Stimulated activated CD4-positive, alpha-beta T cell treated with anti-CD3 and anti-CD28 coated beads, TNF-alpha, amount 100 ng/mL, for 4 hours (primary cell): ENCODE data around the gene MRGPRF.
"Not testable (repeated sequence)": the region's sequence is repeated elsewhere in the genome, so short reads cannot be mapped to it uniquely, and the experiment has no call there.

ENCODE experiments used
- DNase-seq, 3 experiments: peaks; one replicate each; pipeline ENCODE4 v3.0.0-alpha.2; 2020; ENCODE audit warnings: low read depth in 3 of 3

The MRGPRF gene

DNA sequence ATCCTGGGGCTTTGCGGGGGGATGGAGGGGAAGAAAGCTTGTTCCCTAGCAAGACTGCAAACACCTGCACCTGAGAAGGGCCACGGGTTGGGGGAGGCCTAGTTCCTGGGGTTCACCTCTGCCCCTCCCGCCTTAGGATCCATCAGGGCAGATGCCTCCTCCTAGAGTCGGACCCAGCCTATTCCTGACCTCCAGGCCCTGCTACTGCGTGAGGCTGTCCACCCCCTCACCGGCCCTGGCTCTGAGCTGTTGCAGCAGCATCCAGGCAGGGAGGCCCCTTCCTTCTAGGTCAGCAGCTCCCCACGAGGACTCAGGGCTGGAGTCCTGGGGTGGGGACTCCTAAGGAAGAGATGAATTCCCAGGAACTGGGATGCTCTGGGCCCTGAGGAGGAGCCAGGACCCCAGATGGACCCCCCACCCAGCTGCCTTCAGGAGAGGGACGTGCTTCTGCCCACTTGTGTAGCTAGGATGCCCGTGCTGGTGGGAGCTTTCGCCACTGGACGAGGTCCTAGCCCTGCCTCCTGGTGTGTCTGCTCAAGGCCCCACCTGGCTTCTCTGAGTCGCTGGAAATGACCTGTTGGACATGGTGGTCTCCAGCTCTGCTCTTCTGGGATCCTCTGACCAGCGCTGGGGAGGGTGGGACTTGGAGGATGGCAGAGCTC lies 10.3 kb downstream of the MRGPRF start:
- no peak for DNase-seq

DNA sequence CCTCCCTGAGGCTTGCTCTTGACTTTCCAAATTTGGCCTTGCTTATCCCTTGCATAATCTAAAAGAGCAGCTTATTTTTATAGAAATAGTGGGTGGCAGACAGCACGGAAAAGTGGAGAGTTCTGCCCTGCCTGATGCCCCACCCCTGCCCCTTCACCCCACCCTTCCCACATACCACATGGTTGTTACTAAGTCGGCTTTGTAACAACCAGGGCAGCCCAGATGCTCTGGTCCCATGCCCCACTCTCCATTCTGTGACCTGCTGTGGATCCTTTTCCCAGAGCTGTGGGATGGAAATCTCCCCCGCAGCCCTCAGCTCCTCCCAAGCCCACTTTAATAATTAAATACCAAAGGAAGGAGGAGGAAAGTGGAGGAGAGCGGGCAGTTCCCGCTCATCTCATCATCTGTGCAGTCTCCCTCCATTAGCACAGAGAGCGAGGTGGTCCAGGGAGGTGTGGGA lies 10.9 kb downstream of the MRGPRF start:
- DNase-seq = no peak

DNA sequence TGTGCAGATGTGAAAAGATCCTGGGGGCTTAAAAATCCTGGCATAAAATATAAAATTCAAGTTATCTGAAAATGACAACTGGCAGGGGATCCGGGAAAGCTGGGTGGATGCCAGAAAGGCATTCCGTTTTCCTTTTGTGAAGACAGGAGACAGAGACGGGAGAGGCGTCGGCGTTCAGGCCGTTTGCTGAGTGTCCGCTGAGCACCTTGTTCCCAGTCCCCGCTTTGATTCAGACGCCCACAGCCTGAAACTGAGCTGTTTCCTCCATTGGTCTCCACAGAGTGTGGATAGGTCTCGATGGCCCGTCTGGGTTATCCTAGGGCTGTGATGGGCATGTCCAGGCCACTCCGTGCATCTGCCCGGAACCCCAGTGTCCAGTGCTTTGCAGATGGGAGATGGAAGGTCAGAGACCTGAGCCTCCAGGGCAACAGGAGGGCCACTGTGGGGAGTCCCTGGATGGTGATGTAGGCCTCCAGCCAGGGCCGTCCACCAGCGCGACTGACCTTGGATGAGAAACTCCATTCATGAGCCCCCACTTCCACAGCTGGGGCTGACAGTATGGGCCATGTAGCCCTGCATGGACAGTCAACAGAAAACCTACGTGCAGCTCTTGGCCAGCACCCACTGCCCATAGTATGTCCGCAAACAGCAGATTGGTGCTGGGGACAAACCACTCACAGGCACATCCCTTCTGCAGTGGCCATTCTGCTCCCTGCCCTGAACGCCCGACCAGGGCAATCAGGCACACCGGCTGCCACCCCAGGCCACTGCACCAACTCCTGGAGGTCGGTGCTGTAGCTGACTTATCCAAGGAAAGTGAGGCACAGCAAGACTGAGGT lies 11.6 kb downstream of the MRGPRF start:
- no peak for DNase-seq

DNA sequence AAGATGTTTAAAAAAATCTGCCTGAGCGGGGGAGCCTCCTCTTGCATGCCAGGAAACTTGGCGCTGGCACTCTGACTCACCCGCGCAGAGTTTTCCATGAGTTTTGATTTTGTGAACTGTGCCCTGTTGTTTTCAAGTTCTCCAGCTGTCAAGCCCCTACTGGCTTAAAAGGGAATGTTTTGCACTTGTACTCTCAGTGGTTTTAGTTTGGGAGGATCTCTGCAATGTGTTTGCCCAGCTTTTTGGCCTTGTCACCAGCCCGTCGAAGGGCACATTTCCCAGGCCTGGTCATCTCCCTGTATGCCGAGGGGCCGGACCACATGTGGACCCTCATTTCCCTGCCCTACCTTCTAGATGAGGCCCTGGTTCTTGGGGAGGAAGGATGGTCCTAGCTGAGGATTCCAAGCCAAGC lies 12.2 kb downstream of the MRGPRF start:
- no peak for DNase-seq

DNA sequence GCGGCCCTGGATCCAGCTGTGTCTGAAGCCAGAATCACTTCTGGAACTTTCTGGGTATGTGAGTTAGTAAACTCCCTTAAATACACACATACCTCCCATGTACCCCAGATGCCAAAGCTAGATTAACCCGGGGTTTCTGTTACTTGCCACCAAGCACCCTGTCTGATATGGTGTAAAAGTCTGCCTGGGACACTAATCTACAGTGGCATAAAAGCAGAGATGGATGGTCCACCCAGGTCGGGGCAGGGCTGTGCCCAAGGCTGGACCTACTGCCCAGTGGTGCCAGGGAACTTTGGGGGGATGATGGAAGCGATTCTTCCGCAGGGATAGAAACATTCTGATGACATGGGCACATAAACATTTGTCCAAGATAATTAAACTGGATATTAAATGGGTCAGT lies 12.7 kb downstream of the MRGPRF start:
- DNase-seq = no peak

DNA sequence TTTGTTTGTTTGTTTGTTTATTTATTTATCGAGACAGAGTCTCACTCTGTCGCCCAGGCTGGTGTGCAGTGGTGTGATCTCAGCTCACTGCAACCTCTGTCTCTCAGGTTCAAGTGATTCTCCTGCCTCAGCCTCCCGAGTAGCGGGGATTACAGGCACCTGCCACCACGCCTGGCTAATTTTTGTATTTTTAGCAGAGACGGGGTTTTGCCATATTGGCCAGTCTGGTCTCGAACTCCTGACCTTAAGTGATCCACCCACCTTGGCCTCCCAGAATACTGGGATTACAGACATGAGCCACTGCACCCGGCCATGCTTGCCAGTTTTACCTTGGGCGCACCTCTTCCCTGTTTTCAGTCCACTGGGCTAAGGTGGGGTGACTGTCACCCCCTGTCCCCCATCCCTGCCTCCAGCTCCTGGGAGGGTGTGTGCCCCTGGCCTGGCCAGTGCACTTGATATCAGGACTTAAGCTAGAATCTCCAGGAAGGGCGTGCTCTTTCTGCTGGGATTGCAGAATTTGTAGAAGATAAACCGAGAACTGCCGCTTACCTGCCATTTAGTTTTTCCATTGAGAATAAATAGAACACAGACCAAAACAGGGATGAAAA lies 13.2 kb downstream of the MRGPRF start:
- not testable (repeated sequence) for DNase-seq

DNA sequence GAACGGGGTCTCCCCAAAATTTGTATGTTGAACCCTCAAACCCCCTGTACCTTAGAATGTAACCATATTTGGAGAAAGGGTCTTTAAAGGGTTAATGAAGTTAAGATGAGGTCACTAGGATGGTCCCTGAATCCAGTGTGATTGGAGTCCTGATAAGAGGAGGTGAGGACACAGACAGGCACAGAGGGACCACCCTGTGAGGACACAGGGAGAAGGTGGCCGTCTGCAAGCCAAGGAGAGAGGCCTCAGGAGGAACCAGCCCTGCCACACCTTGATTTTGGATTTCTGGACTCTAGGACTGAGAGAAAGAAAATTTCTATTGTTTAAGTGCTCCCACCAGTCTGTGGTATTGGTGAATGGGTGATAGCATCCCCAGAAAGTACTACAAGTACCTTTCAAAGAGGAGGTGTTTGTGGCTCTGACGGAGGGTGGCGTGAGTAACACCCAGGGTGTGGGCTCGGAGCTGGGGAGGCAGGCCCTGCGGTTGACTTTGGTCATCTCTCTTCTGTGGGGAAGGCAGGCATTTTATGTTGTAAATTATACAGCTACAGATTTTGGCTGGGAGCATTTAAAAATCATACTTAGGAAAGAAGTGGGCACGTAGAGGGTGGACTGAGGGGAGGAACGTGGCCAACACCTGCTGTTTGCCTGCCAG lies 13.8 kb downstream of the MRGPRF start:
- DNase-seq = no peak

DNA sequence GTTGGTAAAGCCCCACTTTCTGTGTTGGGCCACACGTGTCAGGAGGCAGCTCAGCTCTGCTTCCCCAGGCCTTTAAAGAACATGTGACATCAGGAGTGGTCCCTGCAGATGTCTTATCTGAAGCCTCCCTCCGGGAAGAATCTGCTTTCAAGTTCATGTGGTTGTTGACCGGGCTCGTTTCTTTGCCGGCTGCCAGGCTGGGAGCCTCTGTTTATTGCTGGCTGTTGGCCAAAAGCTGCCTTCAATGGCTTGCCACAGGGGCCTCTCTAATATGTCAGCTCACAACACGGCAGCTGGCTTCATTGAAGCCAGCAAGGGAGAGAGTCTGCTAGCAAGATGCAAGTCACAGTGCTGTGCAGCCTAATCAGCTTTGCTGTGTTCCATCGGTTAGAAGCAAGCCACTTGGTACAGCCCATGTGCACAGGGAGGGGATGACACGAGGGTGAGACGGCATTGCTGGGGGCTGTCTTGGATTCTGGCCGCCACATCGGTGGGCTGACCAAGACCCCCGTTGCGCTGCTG lies 14.6 kb downstream of the MRGPRF start:
- DNase-seq = no peak

DNA sequence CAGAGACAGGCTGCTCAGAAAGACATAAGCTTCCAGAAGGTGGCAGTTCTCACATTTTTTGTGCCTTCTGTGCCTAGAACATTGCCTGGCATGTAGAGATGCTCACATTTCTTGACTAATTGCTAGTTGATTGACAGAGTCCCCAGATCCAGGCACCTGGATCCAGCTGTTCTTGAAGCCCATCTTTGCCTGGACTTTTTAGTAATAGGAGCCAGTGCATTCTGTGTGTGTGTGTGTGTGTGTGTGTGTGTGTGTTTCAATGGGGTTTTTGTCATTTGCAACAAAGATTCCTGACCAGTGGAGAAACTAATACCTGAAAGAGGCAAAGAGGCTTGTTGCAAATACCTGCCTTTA lies 15.1 kb downstream of the MRGPRF start:
- DNase-seq = no peak

DNA sequence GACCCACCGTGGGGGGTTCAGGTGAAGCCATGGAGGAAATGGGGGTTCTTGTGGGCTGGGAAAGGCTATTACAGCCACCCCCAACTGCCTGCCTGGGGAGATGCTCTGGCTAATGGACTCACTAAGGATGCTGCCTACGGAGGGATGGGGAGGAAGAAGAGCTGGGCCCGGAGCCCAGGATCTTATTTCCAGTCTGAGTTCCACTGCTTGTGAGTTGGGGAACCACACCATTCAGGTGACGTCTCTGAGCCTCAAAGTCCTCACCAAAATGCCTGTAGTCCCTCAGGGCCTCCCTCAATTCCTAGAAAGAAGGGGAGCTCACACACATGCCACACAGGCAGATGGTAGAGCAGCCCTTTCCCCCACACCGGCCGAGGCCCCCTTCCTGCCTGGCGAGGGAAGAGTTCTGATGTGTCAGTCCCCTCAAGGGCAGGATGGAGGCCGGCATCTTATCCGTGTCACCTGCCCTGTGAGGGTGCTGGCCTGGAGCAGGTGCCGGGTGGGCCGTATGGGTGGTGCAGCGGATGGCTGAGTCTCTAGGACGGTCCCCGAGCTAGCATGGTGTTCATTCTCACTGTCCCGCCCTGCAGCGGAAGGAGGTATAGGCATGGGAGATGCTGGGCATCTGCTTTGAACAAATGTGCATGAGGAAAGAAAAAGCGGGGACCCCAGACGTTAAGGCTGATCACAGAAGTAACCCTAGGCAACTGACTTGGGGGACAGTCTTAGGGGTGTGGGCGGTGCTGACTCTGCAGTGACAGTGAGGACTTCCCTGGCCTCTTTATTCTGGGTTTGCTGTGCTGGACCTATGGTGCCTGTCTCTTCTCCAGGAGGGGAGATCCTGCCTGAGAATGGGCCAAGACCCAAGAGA lies 15.7 kb downstream of the MRGPRF start:
- DNase-seq = no peak

DNA sequence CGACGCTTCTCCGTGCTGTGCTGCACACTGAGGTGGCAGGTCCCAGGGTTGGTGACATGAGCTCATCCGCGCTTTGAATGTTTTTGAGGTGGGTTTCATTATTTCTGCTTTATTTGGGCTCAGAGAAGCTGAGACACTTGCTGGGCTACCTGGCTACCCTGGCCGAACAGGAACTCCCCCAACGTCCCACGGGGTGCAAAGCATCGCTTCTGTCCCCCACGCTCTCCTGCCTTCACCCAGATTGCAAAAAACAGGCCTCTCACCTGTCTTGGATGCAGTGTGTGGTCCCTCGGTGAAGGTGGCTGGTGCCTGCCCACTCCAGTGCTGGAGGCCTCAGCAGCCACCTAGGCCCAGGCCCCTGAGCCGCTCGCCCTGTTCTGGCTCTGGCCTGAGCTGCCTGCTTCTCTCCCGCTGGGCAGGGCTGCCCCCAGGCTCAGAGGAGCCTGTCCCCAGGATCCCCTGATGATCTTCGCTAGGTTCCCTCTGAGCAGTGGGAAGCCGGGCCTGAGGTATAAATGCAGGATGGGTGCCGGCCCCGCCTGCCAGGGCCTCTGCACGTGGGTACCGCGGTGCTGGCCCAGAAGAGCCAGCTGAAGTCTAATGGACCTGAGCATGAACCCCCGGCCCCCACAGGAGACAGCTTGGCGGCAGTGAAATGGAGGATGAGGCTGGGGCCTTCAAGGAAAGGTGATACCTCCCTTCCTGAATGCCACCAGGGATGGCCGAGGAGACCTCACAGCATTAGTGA lies 16.5 kb downstream of the MRGPRF start:
- DNase-seq = no peak

DNA sequence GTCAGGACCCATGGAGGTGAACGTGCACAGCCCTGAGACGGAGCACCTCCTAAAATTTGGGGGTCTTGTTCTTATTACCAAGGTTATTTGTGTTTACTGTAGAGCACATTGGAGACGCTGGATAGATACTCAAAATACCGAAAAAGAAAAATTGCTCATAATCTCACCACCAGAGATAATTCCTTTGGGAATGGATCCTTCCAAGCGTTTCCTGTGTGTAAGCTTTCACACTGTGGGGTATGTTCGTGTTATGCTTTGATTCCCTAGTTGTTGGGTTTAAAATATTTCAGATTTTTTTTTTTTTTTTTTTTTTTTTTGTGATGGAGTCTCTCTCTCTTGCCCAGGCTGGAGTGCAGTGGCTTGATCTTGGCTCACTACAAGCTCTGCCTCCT lies 18.2 kb downstream of the MRGPRF start:
- no peak for DNase-seq

DNA sequence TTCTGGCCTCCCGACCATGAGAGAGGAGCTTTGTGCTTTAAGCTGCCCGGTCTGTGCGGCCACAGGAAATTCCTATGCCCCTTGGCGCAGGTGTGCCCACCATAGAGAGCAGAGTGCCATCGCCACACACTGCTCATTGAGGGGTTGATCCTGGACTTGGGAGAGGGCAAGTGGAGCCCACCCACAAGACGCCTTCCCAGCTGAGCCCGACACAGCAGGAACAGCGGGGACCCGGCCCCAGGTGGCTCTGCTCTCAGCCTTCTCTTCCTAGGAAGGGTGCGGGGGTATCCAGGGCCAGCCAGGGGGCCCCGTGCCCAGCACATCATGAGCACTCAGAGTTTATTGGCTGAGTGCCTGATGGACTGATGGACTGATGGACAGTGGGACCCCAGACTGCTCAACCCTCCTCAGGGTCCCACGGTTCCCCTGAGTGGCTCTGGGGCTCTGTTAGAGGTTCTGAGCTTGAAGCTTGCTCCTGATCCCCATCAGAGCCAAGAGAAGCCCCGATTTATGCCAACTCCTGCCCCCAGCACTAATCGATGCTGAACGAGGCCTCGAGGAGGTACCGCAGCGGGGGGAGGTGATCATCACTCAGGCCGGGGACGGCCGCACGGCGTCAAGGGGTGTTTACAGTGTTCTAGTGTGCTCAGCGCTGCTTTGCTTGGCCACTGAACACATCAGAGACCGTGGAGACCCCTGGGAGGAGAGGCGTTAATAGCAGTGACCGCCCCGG lies 18.7 kb downstream of the MRGPRF start:
- DNase-seq = no peak

DNA sequence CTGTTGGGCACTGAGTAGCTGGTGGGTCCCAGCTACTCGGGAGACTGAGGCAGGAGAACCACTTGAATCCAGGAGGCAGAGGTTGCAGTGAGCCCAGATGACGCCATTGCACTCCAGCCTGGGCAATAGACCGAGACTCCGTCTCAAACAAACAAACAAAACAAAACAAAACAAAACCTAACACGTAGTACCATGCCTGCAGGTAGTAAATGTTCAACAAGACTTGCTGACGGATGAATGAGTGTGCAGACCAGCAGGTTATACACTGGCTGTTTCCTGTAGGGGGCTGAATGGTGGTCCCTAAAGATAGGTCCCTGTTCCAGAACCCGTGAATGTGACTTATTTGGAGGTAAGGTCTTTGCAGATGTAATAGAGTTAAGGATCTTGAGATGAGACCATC lies 19.5 kb downstream of the MRGPRF start:
- DNase-seq = no peak

DNA sequence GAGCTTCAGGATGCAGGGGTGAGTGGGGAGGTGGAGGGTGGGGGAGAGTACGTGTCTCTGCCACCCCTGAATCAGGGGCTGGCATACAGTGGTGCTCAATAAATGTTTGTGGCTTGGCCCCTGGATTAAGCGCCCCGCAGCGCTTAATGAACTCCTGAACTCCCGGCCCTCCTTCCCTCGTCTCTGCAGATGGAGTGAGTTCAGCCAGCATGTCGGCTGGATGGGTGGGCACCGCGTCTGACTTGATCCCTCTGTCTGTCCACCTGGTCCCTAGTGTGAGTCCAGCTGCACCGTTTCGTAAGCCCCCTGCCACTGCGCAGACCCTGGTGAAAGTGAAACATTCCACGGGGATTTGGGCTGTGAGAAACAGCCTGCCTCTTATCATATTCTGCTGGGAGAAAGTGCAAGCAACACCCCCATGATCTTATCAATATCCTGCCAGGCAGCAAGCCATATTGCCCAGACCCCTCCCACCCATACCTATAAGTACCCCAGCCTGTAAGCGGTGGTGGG lies 20.2 kb downstream of the MRGPRF start:
- DNase-seq = no peak

DNA sequence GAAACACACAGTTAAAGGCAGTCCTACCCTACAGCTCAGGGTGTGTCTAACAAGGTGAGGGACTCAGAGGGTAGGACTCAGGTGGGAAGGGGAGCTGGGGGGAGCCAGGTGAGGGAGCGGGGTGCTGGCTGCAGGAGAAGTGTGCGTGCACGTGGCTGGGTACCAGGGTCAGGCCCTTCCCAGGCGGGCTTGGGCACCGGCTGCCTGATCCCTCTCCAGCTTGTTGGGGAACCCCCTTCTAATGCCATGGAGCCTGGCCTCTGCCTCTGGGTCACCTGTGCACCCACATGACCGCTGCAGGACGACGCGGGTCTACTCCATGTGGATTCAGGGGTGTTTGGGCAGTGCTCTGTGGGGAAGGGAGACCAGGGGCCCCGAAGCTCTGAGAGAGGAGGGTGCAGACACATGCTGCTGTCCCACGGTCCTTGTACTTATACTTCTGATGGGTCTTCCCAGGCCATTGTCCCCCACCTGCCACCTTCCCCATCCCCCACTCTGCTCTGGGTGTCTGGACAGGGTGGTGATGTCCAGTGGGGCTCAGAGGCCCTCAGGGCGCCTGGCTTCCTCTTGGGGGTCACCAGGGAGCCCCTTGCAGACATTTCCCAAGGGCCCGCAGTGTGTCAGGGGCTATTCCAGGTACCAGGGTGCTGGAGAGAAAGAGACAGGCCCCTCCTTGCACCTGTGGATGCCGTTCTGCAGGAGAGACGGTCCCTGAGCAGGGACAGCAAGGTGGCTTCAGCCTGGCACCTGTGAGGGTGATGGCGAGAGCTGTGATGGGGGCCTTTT lies 21.9 kb downstream of the MRGPRF start:
- no peak for DNase-seq

DNA sequence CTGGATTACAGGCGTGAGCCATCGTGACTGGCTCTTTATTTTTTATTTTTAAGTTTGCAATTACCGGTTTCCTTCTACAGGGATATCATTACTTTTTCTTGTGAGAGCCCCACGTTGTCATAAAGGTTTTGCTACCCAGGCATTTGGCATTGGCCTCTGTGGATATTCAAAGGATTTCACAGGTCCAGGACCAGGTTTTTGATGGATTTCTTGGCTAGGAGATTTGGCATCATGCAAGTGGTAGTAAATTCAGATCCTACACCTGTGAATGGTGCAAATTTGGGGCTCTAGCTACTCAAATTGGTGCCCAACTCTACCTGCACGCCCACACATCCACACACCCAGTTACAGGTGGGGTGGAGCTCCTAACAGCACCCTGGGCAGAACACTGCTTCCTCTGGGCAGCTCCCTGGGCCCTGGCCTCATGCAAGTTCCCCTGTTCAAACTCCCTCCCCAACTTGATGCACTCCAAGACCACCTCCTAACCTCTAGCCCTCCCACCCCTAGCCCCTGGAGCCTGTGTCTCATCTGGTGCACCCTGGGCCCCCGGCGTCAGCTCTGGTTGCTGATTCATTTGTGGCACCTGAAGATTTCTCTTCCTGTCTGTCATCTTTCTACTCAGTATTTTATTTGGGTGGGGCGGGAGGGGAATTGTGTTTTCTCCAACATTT lies 23.0 kb downstream of the MRGPRF start:
- DNase-seq = no peak

DNA sequence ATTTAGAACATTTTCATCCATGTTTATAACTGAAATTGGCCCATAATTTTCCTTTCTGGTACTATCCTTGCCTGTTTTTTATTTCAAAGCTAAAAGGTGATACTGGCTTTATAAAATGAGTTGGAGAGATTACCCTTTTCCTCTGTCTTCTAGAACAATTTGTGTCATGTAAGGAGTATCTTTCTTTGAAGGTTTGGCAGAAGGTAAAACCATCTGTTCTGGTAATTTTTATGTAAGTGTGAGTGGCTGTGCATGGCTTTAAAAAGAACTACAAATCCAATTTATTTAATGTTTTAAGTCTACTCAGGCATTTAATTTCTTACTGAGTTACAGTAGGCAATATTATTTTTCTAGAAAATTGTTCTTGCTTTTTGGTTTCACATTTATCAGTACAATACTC lies 24.6 kb downstream of the MRGPRF start:
- no peak for DNase-seq
